Kidney (tissue), 14 donors: ENCODE results near the gene ULK4. TPM values are rescaled to one million over a fixed set of nuclear protein-coding genes. Genes with fewer than 3 reads are reported as not detected.

Experiments
- DNase-seq, 5 donors: peaks; one replicate each; pipeline ENCODE4 v3.0.0-alpha.2; 2013 to 2020
- FAIRE-seq: peaks from 2 replicates; lab custom pipeline; 2012; peaks lifted over from hg19 to GRCh38; lab: Jason Lieb, UNC
- H3K27ac ChIP-seq, 2 donors: one replicate each; pipeline ENCODE4 v1.7.0; 2013; ENCODE audit warnings: low read depth in 2 of 2, low read length in 2 of 2, inconsistent platforms in 1 of 2
- H3K27me3 ChIP-seq: one replicate; pipeline ENCODE4 v1.7.1; 2013; ENCODE audit warnings: low read length, inconsistent platforms; ENCODE audit not compliant: control insufficient read depth, insufficient read depth
- H3K36me3 ChIP-seq, 3 donors: one replicate each; pipeline versions ENCODE4 v1.7.0 to v1.7.1; 2013; ENCODE audit warnings: low read length in 3 of 3, control low read depth in 1 of 3, inconsistent platforms in 1 of 3; ENCODE audit not compliant: insufficient read depth in 3 of 3, control insufficient read depth in 2 of 3
- H3K4me1 ChIP-seq, 3 donors: one replicate each; pipeline versions ENCODE4 v1.7.0 to v1.7.1; 2013; ENCODE audit warnings: low read length in 3 of 3, inconsistent platforms in 1 of 3, low read depth in 1 of 3; ENCODE audit not compliant: control insufficient read depth in 2 of 3, insufficient read depth in 2 of 3
- H3K4me3 ChIP-seq, 3 donors: one replicate each; pipeline versions ENCODE4 v1.7.0 to v1.8.1; 2013; ENCODE audit warnings: low read length in 3 of 3, control low read depth in 1 of 3, inconsistent platforms in 1 of 3
- H3K9ac ChIP-seq, 3 donors: one replicate each; pipeline versions ENCODE4 v1.7.0 to v1.7.1; 2013; ENCODE audit warnings: low read length in 3 of 3, control low read depth in 1 of 3, inconsistent platforms in 1 of 3
- H3K9me3 ChIP-seq, 3 donors: one replicate each; pipeline versions ENCODE4 v1.7.0 to v1.7.1; 2013; ENCODE audit warnings: low read length in 3 of 3, control low read depth in 1 of 3, inconsistent platforms in 1 of 3; ENCODE audit not compliant: control insufficient read depth in 2 of 3, insufficient read depth in 1 of 3
- intact Hi-C: fragments of 100-400 bp; cut with DNase I; formaldehyde crosslinking; loops from one replicate; pipeline ENCODE4 v1.11.1; 2022
- polyA plus RNA-seq: library from polyadenylated mRNA; stranded (reverse); fragments of 350-450 nt; fragmentation: Illumina TruSeq; extraction: RNeasy Lipid Tissue Mini Kit (QIAGEN cat#74804); gene quantifications from one replicate; pipeline ENCODE4 v1.2.3, GENCODE V29; 2014; ENCODE audit warnings: low read depth, low replicate concordance; ENCODE audit not compliant: insufficient read depth
- total RNA-seq: library from RNA; stranded (reverse); fragmentation: NEBNext Ultra II Directional; extraction: Animal tissue kit (Norgen Biotek cat#: 25700); gene quantifications from one replicate; pipeline ENCODE4 v1.2.1, GENCODE V29; 2021
- TF ChIP-seq, protein P1 (sequence below): IDR thresholded peaks from 3 replicates; pipeline ENCODE4 v1.5.1; 2012; ENCODE audit warnings: mild to moderate bottlenecking, moderate library complexity, borderline replicate concordance; ENCODE audit not compliant: insufficient read depth; ENCODE audit errors: extremely low read depth
- donor health status: control.
- donor health status: control.
- donor health status: control.
- donor health status: control.
- donor health status: control.
- donor health status: DM: yes; HTN: yes; CAD: no.
- donor health status: Normal renal cell carcinoma (clear cell type).

The ULK4 gene
- total and polyA plus RNA-seq, 2 donors from 2014 or later: 4.6 to 20.5 TPM

DNA sequence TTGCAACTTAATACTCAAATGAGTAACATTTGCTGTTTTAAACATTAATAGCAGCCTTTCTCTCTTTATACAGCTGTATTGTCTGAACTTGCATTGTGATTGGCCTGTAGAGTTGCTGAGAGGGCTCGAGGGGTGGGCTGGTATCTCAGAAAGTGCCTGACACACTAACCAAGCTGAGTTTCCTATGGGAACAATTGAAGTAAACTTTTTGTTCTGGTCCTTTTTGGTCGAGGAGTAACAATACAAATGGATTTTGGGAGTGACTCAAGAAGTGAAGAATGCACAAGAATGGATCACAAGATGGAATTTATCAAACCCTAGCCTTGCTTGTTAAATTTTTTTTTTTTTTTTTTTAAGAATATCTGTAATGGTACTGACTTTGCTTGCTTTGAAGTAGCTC is 722.3 kb downstream of the ULK4 start:
- H3K27ac ChIP-seq: no peak overlapping the region
- intact Hi-C loops: no loop called here
- DNase-seq (no peak), FAIRE-seq (no peak)
- H3K4me1 ChIP-seq: no peaks in the 10 kb centered on the region
- no peak overlapping the region for H3K9ac ChIP-seq
- peaks cover 12 to 56% (median 41%) of the 10 kb centered on the region in 3 donors for H3K36me3 ChIP-seq
- H3K9me3 ChIP-seq: no peaks in the 10 kb centered on the region
- H3K27me3 ChIP-seq: no peaks in the 10 kb centered on the region
- TF ChIP-seq, protein P1, sequence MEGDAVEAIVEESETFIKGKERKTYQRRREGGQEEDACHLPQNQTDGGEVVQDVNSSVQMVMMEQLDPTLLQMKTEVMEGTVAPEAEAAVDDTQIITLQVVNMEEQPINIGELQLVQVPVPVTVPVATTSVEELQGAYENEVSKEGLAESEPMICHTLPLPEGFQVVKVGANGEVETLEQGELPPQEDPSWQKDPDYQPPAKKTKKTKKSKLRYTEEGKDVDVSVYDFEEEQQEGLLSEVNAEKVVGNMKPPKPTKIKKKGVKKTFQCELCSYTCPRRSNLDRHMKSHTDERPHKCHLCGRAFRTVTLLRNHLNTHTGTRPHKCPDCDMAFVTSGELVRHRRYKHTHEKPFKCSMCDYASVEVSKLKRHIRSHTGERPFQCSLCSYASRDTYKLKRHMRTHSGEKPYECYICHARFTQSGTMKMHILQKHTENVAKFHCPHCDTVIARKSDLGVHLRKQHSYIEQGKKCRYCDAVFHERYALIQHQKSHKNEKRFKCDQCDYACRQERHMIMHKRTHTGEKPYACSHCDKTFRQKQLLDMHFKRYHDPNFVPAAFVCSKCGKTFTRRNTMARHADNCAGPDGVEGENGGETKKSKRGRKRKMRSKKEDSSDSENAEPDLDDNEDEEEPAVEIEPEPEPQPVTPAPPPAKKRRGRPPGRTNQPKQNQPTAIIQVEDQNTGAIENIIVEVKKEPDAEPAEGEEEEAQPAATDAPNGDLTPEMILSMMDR: no peak
- H3K4me3 ChIP-seq: no peak overlapping the region

DNA sequence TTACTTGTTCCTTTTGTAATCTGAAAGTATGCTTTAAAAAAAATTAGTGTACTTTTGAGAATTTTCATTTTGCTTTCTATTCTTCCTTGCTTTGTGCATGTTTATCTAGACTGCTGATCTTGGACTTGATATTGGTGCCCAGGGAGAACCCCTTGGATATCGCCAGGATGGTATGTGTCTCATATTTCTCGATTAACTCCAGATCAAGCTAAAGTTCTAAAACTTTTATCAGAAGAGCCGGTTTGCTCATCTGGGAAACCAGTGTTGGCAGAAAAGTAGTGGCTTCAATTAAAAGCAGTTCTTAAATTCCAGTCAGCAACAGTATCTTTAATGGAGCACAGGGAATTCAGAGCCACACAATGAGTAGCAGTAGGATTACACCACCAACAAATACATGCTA is 724.0 kb downstream of the ULK4 start:
- DNase-seq (no peak), FAIRE-seq (no peak)
- Histone ChIP-seq H3K36me3 (peaks cover 18 to 73% (median 55%) of the 10 kb centered on the region in 3 donors), H3K4me1 (no peaks in the 10 kb centered on the region), H3K27ac (no peak overlapping the region), H3K9me3 (no peaks in the 10 kb centered on the region), H3K4me3 (no peak overlapping the region), H3K9ac (no peak overlapping the region), H3K27me3 (no peaks in the 10 kb centered on the region)
- intact Hi-C loops: no loop called here
- TF ChIP-seq, protein P1: no peak

DNA sequence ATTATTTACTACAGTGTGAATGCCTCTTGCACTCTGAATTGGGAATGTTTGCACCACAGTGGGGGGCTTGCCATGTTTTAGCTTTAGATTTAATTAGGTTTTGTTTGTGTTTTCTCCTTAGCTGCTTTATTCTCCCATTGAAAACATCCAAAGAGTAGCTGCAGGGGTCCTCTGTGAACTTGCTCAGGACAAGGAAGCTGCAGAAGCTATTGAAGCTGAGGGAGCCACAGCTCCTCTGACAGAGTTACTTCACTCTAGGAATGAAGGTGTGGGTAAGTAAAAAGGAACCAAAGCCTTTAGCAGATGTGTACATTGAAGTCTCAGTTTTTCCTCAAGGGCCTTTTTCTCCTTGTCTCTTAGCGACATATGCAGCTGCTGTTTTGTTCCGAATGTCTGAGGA is 725.7 kb downstream of the ULK4 start:
- no peak overlapping the region for H3K9ac ChIP-seq
- FAIRE-seq (no peak), DNase-seq (no peak)
- no peaks in the 10 kb centered on the region for H3K27me3 ChIP-seq
- H3K9me3 ChIP-seq: no peaks in the 10 kb centered on the region
- TF ChIP-seq, protein P1: no peak
- no peak overlapping the region for H3K27ac ChIP-seq
- no peaks in the 10 kb centered on the region for H3K4me1 ChIP-seq
- no peak overlapping the region for H3K4me3 ChIP-seq
- intact Hi-C loops: no loop called here
- H3K36me3 ChIP-seq: peaks cover 18 to 82% (median 48%) of the 10 kb centered on the region in 3 donors
